C4-2B (cell line): Measurements from ENCODE around the gene RIMS1.

Experiments used
- ZFX ChIP-seq: fragments of 450-650 bp; IDR thresholded peaks from 2 replicates; pipeline ENCODE4 v1.6.1; 2017
- TF ChIP-seq, protein P1 (sequence below): fragments of 450-650 bp; conservative IDR thresholded peaks from 2 replicates; pipeline ENCODE4 v1.5.1; 2017; ENCODE audit warnings: mild to moderate bottlenecking

DNA sequence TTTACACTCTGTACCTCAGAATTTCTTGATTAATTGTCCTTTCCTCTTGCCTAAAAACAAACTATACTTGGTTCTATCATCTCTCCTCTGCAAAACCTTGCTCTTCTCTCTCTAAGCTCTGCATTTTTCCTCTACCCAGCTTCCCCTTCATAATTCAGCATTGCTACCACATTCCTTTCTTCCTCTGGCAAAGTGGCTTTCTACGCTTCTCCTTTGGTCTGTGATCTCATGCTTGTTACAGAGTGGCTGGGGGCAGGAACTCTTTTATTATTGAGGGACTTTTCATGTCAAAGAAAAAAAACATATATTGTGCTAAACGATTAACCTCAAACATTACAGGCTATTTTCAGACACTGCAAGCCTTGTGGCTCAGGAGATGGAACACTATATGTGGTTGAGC, 402.2 kb downstream of the RIMS1 start:
- TF ChIP-seq, protein P1, sequence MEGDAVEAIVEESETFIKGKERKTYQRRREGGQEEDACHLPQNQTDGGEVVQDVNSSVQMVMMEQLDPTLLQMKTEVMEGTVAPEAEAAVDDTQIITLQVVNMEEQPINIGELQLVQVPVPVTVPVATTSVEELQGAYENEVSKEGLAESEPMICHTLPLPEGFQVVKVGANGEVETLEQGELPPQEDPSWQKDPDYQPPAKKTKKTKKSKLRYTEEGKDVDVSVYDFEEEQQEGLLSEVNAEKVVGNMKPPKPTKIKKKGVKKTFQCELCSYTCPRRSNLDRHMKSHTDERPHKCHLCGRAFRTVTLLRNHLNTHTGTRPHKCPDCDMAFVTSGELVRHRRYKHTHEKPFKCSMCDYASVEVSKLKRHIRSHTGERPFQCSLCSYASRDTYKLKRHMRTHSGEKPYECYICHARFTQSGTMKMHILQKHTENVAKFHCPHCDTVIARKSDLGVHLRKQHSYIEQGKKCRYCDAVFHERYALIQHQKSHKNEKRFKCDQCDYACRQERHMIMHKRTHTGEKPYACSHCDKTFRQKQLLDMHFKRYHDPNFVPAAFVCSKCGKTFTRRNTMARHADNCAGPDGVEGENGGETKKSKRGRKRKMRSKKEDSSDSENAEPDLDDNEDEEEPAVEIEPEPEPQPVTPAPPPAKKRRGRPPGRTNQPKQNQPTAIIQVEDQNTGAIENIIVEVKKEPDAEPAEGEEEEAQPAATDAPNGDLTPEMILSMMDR: no peak
- no peak for TF ChIP-seq ZFX
